NT2/D1 (cell line): Measurements from ENCODE around the gene KCNS1.

Experiments
- SUZ12 ChIP-seq: IDR thresholded peaks from 2 replicates; pipeline ENCODE4 v1.6.1; 2011; ENCODE audit not compliant: insufficient read length, insufficient read depth; ENCODE audit errors: extremely low read depth
- YY1 ChIP-seq: IDR thresholded peaks from 2 replicates; pipeline ENCODE4 v1.6.1; 2011; ENCODE audit not compliant: insufficient read length, insufficient read depth
- ZNF274 ChIP-seq: IDR thresholded peaks from 2 replicates; pipeline ENCODE4 v1.6.1; 2011; ENCODE audit warnings: mild to moderate bottlenecking, low read depth, low read length

DNA sequence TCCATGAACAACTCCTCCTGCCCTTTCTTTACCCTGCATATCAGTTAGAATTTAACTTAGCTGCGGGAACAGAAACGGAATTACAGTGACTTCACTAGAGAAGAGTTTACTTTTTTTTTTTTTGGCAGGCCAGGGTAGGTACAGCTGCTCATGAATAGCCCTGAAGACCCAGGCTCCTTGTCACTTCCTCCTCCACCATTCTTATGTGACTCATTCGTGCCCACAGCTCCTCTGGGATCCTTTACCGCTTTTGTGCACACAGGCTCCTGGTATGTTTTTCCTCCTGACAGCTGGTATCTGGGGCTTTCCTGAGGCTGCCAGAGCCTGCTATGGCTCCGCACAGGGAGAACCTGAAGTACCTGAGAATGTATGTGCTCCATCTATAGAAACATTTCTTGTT, 3.9 kb upstream of the KCNS1 start:
- TF ChIP-seq YY1 (no peak), ZNF274 (no peak), SUZ12 (no peak)
